NAMALWA (cell line): ENCODE data around the gene DIP2C.

Source experiments
- DNase-seq: peaks from one replicate; pipeline ENCODE4 v3.0.0-alpha.2; 2015; ENCODE audit warnings: low spot score

Gene DIP2C

DNA sequence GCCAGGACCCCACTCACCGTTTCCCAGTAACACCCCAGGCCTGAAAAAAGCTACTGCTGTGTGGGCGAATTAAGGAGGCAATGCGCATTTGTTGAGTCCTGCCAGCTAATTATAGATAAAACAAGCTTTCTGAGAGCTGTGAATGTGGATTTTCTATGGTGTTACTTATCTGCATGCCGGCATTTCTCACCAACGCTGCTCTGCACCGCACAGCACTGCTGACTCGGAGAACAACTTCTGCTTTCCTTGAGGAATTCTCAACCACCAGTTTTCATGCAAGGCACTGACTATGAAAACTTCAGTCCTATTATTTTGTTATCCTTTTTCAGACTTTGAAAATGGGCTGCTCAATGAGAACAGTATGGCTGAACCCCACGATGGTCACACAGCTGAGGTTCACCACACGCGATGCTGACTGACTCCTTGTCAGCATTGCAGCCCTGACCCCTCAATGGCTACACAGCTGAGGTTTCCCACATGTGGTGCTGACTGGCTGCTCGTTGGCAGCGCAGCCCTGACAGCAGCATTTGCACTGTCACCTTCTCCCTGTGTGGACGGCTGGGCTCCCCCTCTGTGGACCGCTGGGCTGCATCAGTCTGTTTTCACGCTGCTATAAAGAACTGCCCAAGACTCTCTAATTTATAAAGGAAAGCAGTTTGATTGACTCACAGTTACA lies 190.6 kb downstream of the DIP2C start:
- DNase-seq = no peak

DNA sequence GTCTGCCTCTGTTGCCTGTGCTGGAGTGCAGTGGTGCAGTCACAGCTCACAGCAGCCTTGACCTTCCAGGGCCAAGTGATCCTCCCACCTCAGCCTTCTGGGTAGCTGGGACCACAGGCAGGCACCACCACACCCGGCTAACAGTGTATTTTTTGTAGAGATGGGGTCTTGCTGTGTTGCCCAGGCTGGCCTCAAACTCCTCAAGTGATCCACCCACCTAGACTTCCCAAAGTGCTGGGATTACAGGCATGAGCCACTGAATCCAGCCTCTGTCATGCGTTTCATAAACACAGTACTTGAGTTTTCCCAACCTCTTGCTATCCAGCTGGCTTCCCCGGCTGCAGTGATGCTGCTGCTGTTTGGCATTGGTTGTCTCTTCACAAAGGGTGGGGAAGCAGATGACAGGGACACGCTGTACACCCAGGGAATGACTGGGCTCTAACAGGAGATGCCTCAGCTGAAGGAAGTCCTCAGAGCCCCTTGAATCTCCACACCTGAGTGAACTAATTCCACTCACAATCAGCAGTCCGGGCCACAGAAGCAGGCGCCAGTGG lies 191.5 kb downstream of the DIP2C start:
- DNase-seq = no peak

DNA sequence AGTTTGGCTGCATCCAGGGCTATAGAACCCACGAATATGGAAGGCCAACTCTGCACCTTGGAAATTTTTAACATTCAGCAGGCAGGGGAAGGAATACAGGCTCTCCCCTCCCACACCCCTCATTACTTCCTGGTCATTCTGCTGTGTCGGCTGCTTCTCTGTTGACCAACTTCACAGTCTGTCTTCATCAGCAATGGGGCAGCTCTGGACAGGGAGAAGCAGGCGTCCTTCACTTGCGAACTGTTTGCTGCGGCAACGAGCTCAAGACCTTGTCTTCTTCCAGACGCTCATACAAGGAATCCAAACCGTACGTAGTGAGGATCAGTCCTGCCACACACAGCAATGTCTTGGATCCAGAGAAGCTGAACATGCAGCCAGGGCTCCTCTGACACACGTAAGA lies 192.2 kb downstream of the DIP2C start:
- DNase-seq = no peak

DNA sequence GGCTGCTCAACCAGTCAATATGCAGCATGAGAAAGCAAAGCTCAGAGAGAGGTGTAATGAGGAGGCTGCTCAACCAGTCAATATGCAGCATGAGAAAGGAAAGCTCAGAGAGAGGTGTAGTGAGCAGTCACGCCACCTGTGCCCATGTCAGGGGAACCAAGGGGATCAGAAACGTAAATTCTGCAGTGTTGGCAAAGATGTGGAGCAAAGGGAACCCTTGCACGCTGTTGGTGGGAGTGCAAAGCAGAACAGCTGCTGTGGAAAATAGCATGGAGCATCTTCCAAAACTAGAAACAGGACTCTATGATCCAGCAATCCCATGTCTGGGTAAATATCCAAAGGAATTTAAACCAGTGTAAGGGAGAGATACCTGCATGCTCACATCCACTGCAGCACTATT lies 194.9 kb downstream of the DIP2C start:
- DNase-seq = no peak

DNA sequence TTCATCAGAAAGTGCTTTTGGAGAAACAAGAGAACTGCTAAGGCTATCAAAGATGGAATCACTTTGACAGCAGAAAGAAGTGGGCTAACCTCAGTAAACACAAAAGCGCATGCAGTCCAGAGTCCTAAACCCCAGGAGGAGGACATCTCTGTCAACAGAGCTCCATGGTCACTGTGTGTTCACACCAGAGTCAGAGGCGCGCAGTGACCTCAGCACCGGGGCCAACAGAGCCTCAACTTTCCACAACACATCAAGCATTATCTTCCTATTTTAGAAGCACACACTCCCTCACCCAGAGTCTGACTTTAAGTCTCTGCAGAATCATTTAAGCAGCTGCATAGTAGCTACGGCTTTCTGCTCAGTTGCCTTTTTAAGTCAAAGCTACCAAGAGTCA lies 195.3 kb downstream of the DIP2C start:
- no peak for DNase-seq

DNA sequence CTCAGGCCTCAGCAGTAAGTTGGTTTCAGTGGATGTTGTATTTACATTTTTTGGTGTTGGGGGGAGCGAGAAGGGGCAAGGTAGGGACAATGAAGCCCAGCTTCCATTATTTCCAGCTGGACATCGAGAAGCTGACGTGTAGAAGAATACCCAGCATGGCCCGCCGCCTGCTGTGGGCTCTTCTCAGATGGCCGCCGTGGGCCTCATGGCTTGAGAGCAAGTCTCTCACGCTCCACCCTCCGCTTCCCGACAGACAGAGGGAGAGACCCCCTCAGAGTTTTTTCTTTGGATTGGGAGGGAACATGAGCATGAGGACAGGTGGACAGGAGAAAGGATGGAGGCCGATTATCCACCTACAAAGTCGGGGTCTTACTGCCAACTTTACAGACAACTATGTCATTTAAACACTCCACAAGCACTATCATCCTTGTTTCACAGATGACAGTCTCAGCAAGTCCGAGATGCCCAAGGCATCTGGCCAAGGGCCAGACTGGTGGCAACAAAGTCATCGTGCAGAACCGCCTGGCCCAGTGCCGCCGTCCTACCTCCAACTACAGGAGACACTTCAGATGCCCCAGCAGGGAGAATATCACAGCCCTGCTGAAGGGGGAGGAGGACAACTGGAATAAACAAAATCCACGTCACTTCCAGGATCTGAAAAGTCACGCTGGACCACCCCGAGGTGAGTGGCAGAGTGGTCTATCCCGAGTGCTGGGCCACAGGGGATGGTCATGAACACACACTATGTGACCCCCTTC lies 195.9 kb downstream of the DIP2C start:
- no peak for DNase-seq

DNA sequence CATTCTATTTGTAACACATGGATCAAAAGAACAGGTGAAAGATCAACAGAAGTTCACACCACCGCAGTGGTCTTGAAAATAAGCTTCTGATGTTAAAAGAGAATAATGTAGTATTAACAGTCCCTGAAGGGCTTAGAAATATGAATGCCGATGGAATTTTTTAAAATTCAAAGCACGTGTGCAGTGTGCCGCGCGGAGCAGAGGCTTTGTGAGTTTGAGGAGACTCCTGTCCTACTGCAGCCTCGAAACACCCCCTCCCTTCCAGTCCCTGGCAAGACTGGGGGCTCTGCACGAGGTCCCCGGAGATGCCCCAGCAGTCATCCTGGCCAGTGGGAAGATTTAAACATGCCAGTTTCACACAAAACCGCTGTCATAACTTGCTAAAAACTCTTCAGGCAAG lies 196.6 kb downstream of the DIP2C start:
- DNase-seq = no peak

DNA sequence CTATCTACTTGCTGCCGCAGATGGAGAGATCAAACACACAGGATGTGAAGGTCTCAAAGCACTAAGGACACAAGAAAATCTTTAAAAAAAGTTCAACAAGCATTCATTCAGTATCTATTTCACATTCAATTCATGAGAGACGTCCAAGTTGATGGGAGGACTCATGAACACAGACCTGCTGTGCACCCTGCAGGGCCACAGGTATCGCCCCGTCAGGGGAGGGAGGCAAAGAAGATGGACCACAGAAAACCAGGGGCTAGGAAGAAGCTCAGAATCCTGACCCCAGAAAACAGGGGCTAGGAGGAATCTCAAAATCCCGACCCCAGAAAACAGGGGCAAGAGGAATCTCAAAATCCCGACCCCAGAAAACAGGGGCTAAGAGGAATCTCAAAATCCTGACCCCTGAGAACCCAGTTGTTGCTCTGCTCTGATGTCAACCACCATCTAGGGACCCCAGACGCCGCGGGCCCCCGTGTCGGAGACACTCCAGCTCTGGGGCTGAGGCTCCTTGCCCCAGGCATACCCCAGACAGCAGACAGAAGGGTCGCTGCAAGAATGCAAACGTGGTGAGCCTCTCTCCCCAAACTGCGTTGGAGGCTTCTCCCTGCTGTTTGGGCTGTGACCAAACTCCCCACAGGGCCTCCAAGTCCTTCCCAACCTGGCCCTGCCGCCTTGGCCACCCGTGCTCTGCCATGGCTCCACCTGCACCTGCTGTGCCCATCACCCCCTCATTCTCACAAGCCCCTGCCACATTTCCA lies 197.6 kb downstream of the DIP2C start:
- no peak for DNase-seq

DNA sequence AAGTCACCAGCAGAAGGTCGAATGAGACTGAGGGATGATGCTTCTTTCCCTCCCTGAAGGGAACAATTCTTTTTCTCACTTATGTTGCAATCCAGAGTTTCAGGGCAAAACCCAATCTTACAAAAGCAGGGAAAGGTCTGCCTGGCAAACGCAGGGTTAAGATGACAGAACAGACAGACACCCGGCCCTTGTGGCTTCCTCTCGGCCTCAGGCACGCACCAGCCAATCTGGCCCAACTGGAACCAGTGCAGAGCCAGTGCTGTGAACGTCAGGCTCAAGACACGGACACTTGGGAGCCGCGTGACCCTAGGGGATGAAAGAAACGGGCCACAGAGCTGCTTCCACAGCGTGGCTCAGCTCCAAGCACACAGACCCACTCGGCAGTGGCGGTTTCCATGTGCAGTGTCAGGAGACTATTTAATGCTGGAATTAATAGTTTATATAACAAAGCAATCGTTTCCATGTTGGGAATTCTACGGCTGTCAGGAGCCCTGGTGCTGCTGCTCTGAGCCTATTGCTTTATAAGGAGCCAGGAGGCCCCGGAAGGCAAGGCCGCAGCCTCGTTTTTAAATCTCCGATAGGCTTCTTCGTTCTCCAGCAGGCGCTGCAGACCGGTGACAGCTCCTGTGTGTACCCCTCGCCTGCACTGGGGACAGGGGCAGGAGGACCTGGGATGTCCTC lies 198.4 kb downstream of the DIP2C start:
- no peak for DNase-seq

DNA sequence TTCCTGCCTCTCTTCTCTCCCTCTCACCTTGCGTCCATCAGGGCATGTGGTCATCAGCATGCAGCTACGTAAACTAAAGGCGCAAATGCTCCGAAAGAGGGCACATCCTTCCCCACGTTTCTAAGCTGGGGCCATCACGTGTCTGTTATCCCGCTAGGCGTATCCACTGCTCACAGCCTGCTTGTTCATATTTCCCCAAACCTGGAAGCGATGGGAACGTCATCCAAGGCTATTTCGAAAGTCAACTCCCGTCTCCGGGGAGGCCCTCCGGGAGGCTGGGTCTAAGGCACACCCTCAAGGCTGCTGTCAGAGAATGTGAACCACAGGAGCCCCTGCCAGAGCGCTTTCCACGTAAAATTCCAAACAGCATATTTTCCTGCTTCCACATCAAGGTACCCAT lies 199.2 kb downstream of the DIP2C start:
- no peak for DNase-seq

DNA sequence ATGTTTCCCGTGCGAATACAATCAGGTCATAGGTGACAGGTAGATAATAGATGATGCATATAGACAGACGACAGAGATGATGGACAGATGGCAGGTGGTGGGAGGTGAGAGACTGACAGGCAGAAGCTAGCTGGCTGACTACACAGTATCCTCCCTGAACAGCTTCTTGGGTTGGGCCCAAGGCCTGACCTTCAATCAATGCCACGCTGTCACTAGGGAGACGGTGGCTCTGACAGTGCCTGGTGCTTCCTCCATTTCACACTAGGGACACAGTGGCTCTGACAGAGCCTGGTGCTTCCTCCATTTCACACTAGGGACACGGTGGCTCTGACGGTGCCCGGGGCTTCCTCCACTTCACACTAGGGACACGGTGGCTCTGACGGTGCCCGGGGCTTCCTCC lies 200.1 kb downstream of the DIP2C start:
- no peak for DNase-seq

DNA sequence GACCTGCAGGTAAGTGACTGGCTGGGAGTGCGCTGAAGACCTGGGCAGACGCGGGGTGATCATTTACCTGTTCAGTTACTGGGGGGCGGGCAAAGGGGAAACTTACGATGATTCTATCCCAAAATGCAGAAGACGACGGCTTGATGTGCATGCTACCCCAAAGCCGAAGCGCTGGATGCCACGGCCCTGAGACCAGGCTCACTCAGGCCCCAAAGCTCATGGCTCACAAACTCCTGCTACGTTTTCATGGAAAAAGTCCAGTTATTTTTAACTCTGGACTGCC lies 200.6 kb downstream of the DIP2C start:
- no peak for DNase-seq

DNA sequence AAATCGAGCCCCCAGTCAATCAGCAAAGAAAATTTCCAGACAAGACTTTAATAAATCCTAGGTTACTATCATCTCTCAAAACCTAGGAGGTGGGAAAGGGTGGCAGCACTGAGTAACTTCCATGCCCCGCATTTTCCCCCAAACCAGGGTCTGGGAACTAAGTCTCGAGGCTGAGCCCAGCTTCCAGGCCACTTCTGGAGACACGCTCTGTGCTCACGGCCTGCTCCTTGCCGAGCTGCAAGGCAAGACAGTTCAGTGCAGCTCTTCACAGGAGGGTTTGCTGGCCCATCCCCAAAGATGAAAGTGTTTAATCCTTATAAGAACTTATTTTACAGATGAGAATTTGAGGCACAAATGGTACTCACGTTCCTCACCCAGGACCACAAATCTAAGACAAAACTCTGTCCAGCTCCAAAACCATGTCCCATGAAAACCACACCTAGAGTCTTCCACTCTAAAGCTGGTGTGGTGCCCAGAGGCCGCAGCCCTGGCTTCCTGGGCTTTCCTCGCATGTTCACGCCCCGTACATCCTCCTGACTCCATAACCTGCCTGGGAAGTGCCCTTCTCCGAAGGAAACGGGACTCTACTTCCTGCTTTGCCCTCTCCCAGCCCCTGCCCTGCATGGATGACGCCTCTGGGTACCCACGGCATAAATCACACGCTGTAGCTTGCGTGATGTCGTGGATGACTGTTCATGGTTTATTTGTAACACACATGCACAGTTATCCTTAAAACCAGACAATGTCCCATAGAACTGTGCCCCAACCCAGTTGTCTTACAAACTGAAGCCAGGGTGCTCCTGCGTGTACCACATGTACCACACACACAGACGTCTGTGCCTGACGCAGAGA lies 201.2 kb downstream of the DIP2C start:
- DNase-seq = no peak

DNA sequence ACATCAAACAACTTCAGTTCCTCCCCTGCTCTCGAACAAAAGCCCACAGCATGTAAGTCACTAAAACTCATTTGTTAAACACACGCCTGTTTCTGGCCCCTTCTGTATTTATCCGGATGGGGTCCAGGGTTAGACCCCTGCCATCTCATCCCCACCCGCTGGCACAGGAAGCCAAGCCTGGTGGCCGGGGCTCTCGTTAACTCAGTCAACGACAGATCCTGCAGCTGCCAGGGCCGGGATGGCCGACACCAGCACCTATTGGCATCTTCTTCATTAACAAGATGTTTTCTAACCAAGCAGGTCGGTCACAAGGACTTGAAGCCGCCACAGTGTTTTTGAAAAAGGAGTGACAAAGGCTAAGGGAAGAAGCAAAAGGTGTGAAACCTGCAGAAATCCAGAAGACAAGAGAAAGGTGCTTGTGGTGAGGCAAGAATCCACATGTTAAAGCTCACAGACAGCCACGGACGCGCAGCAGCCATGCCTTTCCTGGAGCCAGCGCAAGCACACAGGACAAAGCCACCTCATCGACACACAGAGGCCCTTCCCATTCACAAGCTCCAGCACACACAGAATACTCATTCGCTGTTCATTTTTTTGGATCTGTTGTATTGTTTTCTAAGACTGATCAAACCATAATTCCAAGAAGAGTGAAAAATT lies 202.7 kb downstream of the DIP2C start:
- DNase-seq = no peak

DNA sequence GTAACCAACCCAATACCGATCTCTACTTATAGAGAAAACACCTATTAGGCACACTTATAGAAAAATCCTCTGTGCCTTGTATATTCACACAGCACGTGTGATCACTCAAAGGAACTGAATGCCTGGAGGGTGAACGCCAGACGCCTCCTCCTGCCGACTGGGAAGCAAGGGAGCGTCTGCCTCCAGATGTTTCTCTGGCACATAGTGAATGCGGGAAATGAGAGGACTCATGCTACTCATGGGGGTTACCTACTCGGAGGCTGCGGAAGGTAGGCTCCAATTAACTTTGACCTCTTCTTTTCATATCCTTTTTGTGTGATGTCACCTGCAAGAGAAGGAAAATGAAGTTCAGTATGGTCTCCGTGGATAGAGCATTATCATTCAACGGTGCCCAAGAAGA lies 203.3 kb downstream of the DIP2C start:
- no peak for DNase-seq

DNA sequence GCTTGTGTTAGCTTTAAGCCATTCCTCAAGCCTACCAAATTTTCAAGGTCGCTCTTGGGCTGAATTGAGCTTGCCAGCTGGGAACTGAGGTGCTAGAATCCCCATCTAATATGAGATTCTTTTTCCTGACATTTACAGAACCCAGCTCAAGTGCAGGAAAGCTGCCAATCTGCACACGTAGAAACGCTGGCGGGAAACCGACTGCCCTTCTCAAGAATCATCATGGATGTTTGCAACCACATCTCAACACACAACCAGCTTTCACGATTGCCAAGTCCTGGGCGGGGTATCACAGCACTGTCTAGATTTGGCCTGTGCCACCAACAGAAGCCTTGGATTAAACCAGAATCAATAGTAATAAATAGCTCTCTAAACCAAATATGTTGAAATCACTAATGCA lies 203.7 kb downstream of the DIP2C start:
- DNase-seq = no peak

DNA sequence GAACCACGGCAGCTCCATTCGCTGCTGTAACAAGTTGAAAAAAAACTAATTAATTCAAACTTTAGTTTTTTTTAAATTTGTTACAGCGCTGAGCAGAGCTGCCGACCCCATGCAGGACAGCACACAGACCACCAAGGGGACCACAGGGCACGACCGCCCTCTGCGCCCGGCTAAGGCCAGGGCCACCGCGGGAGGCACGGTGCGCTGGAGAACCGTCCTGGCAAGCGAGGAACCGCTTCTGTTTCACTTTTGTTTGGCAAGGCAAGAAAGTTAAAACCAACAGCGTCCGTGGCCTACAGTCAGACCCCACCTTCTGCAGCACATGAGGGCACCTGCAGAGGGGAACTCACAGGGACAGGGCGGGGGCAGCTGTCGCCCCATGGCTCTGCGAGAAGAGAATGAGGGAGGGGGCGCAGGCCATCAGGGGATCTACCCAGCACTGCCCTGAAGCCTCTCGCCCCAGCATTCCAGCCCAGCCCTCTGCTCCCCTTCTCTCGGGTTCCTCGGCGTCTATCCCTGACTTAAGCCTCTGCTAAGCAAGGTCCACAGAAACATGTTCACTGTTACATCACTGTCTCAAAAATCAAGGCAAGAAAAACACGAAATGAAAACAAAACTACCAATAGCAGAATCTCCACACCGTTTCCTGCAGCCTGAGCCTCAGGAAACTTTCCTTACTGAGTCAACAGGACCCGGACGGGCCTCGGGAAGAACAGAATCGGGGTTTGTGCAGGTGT lies 204.4 kb downstream of the DIP2C start:
- no peak for DNase-seq

DNA sequence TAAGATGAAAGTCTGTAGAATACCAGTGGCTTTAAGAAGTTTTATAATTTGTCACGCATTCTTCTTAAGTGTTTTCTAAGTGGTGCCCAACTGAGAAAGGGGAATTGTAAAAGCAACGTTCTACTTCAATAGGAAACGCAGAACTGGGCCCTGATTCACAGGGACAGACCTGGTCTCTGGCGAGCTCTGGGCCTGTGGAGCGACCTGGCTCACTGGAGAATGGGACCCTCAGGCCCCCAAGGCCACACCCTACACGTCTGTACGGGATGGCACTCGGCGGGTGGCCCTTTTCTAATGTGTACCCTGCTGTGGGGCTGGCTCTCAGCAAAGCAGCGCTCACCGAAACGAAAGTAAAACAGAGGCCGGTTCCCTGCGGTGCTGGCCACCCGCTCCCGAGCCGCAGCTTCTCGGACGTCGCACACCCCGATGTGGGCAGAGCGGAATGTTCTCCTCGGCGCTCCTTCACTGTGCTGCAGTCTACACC lies 205.0 kb downstream of the DIP2C start:
- DNase-seq = no peak

DNA sequence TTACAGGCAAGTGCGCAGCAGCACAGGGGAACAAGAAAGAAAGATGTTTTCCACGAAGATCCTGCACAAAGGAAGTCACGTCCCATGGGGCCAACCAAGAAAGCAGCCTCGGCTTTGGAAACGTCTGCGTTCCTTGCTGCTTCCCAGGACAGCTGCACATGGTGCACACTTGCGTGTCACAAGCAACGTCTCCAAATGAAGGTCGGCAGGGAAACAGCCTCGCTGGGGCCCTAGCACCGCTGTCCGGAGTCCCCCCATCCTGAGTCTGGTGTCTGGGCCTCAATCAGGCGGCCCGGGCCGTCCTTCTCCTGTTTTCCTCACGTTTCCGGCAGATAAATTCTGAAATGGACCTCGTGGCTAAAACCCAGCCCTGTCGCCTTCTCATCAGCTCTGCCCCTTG lies 206.2 kb downstream of the DIP2C start:
- DNase-seq = no peak

DNA sequence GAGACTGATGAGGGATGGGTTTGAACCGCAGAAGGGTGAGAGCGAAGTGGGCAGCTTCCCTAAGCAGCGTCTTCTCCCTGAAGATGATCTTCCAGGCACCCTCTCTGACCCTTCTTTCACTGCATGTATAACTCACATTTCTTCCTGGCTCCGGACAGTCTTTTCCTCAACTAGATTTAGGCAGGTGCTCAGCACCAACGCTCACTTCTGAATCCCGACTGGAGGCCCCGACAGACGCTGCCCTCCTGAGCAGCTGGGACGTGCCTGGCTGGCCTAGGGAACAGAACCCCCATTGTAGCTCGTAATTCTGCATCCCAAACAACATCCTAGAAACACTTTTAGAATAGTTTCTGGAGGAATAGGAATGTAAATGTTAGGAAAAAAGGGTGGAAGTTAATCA lies 206.6 kb downstream of the DIP2C start:
- no peak for DNase-seq
